HG03460 (cell line): ENCODE data around the gene FSD2.
A peak's percentile ranks its signal among the peaks of the same experiment; 100 is the strongest.

Experiments
- ATAC-seq: cut with Tn5 transposase; IDR thresholded peaks from one replicate; pipeline ENCODE4 v1.9.1; 2021; ENCODE audit not compliant: unreplicated experiment

Gene FSD2, protein sequence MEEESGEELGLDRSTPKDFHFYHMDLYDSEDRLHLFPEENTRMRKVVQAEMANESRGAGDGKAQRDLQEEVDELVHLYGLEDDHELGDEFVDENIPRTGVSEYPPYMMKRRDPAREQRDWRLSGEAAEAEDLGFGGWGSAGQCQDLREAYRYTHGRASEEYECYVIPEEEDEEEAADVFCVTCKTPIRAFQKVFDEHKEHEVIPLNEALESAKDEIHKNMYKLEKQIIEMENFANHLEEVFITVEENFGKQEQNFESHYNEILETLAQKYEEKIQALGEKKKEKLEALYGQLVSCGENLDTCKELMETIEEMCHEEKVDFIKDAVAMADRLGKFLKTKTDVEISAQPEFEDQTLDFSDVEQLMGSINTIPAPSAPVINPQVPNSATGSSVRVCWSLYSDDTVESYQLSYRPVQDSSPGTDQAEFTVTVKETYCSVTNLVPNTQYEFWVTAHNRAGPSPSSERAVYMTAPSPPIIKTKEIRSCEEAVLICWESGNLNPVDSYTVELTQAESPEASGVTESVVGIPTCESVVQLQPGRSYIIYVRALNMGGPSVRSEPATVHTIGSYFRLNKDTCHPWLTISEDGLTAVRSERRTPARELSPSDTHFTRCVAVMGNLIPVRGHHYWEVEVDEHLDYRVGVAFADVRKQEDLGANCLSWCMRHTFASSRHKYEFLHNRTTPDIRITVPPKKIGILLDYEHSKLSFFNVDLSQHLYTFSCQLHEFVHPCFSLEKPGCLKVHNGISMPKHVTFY

DNA sequence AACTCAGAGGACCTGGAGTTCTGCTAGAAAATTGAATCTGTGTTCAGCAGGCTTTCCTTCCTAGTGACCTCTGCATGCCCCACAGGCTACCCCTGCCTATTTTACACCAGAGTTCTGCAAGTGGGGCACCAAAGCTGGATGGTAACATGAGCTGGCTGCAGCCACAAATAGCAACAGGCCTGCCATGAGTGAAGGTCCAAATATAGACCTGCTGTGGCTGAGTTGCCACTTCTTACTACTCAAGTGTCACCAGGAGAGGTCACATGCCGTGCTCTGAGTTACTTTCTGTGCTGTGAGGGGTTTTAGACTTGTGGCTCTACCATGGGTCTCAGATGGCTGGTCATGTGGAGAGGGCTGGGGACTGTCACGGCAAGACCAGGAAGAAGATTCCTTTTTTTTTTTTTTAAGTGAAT lies at the start of gene FSD2:
TSS of gene FSD2 (minus strand) at position 76 of the 413 bp plus-strand sequence. CDS start 18,679 bp downstream, outside the sequence.
- ATAC-seq: peak; percentile 68

DNA sequence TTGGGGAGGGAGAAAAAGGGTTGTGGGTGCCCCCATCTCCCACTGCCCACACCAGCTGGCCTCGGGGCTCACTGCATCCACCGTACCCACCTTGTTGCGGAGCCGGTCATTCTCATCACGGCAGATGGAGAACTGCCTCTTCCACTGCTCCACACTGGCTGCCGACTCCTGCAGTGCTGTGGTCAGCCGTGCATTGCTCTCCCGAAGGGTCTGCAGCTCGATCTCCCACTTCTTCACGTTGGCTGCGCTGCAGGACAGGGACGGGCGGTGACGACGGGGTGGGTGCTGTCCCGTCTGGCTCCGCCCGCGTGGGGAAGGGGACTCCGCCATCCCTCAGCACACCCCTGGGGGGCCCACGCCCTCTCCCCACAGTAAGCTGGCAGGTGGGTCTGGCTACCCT lies 48.7 kb upstream of the FSD2 start:
- ATAC-seq: no peak

DNA sequence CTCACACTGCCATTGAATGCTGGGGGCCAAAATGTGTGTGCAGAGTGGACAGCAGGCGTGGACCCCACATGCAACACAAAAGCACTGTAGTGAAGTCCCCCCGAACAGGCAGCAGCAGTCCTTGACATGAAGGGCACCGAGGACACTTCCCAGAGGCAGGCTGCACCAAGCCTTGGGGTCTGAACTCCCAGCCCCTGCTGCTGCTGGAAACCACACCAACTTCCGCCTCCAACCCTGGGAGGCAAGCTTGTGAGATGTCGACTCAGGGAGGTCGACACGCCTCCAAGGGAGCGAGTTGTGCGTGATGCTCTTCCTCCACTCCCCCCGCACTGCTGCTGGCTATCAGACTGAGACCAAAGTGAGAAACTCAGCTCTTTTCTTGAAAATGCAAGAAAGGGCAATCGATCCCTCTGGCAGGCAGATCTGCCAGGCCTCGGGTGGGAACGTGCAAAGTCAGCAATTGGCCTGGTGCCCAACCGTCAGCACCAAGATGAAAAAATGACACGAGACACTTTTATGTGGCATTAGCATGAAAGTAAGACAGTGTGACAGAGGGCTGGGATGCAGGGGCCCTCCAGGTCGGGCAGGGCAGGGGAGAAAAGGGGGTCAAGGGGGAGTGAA lies 47.2 kb upstream of the FSD2 start:
- no peak for ATAC-seq

DNA sequence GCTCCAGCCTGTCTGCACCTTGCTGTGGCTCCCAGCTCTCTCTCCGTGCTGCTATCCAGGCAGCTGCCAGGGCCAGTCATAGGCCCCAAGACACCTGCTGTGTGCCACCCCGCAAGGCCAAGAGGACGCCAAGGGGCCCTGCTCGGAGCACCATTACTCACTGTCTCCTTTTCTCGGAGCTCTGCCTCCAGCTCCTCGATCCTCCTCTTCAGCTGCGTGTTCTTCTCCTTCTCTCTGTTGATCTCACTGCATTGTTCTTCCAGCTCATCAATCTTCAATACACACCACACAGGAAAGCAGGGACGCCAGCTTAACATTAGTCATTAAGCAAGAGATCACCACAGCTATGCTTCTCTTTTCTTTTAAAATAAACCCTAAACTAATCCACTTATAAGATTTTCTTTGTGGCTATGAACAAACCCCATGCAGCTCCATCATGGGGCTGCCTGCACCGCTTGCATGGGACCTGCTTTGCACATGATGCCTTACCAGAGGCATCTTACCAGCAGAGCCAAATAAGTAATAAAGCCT lies 46.2 kb upstream of the FSD2 start:
- ATAC-seq: no peak

DNA sequence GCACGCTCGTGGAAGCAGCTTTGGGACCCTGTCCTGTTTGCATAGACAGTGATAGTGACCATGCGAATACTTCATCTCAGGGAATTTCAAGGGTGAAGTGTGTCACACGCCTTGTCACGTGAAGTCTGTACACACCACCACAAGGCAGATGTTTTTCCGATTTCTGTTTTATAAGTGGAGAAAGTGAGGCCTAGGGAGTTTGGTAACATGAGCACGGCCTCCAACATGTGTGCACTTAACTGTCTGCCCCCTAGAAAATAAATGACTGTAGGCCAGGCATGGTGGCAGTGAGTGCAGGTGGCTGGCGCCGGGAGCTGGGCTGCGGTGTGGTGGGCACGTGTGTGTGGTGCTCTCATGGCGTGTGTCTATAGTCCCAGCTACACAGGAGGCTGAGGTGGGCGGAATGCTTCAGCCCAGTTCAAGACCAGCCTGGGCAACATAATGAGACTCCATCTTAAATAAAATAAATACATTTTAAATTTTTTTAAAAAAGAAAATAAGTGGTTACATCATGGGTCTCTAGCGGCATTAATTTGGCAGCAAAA lies 45.5 kb upstream of the FSD2 start:
- ATAC-seq: no peak

DNA sequence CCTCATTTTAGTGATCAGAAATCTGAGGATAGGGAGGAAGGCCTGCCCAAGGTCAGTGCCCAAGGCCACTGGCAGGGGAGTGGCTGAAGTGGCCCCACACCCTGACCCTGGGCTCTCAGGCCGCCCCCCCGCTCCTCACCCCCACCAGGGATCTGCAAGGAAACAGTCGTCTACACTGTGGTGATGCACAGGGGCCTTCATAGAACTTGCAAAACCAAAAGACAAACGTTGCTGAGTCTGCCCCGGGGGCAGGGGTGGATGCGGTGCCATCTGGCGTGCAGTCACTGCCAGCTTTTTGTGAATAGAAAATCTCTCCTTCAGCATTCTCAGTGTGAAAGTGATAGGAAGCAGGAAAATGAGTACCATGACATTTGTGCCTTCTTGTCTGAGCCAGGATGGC lies 44.9 kb upstream of the FSD2 start:
- ATAC-seq: no peak

DNA sequence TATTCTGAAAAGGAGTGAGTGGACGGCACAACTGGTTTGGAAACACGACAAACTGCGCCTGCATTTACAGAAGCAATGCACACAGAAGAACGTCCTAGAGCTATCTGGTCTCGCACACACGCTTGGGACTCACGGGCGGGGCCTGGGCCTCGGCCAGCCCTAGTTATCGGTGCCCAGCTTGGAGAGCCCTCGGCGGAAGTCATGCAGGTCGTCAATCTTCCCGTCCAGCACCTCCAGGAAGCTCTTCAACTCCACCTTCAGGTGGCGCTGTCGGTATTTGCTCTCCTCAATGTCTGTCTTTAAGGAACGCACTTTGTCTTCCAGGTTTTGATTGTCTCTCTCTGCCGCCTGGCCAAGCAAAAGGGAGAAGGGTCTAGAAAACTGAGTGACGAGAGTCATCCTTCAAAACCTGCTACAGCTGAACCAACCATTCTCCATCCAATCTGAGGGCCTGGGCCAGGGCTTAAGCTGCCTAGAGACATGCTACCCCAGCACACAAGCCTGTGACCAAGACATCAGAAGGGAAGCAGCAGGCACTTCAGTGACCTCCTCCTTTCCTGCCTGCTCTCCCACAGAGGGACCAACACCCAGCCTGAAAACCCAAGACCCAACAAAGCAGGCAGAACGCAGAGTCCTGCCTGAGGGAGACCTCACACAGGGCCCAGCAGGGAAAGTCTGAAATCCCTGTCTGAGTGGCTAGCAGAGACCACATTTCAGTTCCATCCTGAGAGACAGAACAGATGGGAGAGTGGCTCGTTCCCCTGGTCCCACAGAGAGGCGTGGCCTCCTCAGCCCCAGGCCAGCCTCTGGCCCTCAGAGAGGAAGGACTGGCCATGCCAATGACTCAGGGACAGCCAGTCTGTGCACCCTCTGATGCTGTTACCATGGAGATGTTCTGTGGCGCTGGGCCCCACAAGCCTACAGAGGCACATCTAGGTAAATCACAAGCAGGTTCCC lies 44.0 kb upstream of the FSD2 start:
- ATAC-seq: no peak

DNA sequence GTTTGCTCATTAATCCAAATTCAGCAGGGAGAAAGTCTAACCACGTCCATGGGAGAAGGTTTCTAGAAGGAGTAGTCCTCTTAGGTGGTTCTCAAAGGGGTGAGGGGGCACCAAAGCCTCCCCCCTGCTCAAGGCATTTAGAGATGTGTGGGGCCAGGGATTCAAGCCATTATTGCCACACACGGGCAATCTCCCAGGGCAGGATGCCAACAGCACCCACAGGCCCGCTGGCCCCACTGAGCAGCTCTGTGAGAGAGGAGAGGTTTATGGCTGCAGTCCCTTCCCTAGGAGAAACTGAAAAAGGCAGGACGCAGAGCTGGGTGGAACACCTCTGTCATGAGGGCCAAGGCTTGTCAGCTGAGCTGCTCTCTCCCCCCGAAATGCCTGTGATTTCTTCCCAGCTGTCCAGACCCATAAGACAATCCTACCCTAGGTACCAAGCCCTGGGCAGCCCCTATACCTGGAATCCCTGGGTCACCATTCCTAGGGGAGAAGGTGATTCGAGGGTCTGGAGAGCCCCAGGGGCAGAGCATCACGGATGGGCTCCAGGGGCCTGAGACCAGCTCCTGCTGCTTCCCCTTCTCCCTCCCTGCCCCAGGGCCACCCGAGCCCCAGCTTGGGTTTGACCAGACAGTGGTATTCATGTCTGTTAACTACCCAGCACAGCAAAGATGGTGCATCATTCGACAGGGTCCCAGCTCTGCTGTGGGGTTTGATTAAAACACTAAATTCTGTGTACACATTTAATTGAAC lies 42.5 kb upstream of the FSD2 start:
- ATAC-seq: no peak

DNA sequence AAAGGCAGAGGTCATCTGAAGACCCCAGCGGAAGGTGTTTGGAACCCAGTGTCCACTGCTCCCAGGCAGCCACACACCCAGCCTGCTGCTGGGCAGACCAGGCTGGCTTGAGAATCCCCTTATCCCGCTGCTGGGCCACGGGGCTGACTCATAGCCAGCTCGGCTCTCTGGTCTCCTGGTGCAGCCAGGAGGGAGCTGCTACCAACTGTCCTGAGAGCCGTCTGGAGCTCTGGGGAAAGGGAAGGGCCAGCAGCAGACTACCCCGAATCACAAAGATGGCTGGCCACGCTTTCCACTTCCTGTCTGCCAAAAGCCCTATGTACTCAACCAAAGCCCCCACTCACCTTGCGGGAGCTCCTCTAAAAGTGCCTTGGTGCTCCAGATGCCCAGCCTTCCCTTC lies 41.8 kb upstream of the FSD2 start:
- ATAC-seq: no peak

DNA sequence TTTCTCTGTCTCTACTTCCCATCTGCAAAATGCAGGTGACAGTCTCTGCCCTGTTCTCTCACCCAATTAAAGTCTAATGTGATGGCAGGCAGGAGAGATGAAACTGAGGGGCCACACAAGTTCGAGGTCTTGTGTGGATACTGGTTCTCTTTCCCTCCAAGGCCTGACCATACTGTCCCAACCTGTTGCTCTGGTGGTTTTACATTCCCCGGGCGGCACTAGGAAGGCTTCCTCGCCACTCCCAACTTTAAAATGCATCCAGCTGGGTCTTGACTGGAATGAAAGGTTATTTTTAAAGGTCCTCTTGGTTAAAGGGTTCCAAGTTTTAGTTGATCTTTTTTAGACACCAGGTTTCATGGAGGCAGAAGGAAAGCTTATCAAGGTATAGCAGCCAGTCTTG lies 40.8 kb upstream of the FSD2 start:
- no peak for ATAC-seq

DNA sequence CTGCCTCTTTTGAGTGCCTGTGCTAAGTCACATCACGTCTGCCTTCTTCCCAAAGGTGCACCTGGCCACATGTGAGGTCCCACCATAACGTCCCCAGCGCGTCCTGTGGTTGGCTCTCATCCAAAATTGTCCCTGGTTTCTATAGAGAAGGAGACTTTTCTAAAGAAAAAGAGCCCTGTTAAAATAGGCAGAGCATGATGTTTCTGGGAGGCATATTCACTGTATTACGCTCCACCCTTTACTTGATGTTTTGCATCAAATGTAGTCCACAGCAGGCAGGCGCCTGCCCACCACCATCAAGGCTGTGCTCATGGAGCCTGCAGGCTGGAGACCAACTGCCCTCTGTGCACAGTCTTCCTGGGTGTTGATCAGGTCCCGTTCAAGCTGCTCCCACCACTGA lies 39.8 kb upstream of the FSD2 start:
- ATAC-seq: no peak

DNA sequence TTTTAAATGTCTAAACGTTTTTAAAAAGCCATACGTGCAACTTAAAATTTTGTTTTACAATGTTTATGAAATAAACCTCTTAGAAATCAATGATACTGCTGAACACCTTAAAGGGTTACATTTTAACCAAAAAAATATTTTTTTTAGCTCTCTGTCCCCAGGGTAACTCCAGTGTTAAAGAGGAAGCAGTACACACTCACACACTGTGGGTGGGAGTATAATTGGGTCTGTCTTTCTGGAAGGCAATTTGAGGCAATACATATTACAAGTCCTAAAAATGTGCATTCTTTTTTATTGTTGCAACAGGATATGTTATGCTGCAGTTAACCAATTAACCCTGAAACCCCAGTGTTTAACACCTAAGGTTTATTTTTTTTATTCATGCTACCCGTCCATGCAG lies 37.7 kb upstream of the FSD2 start:
- ATAC-seq: no peak

DNA sequence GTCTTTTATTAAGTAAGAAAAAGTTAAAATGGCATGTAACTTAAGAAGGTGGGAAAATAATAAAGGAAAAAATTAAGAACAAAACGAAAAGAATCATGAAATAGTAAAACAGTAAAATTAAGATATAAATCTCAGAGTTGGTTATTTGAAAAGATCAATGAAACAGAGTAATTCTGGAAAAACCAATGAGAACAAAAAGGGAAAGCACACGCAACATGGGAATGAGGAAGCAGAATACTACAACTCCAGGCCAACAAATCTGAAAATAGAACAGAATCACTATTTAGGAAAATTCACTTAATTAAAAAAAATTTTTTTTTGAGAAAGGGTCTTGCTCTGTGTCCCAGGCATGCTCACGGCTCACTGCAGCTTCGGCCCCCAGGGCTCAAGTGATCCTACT lies 34.3 kb upstream of the FSD2 start:
- ATAC-seq: no peak

DNA sequence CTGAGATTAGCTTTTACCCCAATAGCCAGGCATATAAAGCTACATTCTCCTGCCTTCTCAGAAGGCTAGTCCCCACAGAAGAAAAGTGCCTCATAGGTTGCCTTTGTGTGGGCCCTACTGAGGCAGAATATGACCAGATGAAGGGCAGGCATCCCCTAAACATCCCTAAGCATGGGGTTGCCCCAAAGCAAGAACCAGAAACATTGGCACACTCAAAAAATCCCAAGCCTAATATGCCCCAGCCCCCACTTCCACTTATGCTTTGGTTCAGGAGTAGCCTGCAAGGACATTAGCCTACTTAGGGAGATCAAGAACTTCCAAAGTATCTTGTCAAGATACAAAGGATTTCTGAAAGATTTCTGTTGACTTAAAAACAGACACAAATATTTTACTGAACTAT lies 33.3 kb upstream of the FSD2 start:
- no peak for ATAC-seq

DNA sequence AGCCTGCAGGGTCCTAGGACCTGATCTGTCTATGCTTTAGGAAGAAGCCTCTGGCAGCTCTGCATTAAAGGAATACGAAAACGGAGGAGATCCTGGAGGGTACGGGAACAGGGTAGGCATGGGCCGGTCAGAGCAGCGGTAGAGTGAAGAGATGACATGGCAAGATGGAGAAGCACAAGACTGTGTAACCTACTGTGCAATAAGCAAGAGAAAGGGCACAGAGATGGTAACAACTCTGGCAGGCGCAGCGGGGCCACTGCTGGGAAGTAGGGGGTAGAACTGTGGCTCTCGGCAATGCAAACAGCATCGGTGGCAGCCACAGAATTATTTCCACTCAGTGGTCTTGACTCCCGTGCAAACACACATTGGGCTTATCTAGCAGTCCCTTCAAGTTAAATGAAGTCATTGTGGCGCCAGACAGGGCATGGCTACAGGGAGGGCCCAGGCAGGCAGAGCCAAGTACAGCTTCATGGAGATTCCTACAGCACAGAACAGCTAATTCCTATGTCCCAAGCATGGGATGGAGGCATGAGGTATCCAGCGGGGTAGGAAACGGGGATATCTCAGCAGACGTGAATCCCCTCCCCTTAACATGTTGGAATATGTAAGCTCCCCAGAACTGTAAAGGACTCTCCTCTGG lies 32.3 kb upstream of the FSD2 start:
- no peak for ATAC-seq

DNA sequence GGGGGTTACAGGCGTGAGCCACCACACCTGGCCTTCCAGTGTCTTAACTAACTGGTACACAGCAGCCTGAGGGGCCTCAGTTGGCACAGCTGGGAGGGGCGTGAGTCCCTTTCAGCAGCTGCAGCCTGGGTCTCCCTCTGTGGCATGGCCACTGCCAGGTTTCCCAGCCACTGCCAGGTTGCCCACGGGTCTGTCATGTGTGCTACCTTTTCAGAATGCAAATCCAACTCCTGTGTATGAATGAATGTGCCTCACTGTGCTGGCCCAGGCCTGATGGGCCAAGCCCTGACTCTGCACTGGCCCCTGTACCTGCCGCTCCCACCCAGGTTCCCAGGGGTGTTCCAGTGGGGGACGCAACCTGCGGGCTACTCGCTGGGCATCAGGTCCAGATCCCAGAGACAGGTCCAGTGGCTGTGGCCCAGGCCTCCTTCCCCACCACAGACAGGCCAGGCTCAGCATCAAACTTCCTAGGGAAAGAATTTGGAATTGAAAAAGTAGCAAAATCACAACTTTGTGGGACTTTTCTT lies 29.6 kb upstream of the FSD2 start:
- no peak for ATAC-seq

DNA sequence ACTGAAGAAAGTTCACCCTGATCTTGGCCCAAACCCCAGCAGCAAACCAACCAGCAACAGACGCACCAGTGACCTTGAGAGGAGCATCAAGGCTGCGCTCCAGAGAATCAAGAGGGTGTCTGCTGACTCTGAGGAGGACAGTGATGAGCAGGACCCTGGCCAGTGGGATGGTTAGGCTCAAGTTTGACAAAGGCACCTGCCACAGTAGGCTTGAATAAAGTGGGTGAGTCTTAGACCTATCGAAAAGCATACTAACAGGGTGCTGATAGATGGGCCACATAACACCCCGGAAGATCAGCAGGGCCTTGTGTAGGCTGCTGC lies 27.5 kb upstream of the FSD2 start:
- no peak for ATAC-seq

DNA sequence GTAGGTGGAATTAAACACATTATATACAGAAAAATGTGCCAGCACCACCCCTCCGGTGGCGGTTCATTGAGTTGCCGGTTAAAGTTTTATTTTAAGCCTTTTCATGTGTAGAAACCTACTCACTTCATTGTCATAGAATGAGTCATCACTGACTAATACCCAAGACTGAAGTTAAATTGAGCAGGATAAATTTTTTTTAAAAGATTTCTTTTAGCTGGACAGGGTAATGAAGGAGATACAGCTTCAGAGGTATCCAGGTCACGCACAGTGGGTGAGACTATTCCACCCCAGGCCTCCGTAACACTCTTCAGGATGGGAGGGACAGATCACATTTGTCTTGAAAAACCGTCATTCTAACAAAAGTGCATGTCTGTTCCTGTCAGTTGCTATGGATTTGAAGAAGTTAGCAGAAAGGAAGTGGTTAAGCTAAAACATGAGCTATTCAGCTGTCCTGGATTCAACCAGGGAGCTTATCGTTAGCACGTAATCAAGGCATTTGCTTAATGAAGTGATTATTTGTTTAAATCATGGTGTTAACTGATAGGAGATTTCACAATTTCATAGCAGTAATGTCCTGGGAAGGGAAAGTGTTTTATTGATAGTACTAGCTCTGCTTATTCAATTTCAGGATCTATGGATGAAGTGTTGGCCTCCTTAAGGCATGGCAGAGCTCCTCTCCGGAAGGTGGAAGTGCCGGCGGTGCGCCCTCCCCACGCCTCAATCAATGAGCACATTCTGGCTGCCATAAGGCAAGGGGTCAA lies 26.9 kb upstream of the FSD2 start:
- peak; percentile 85 for ATAC-seq
